Hepatocyte (in vitro differentiated cells): ENCODE results near the gene STX18. TPM values are rescaled to one million over a fixed set of nuclear protein-coding genes. Genes with fewer than 3 reads are reported as not detected.

Experiments used
- DNase-seq: peaks from one replicate; pipeline ENCODE4 v3.0.0-alpha.2; 2016; ENCODE audit warnings: low spot score
- H2AFZ ChIP-seq: fragments of 200-600 bp; sonication (generic); 2 replicates; pipeline ENCODE4 v1.6.0; 2016; ENCODE audit warnings: antibody characterized with exemption, mild to moderate bottlenecking
- H3K27ac ChIP-seq: fragments of 200-600 bp; sonication (generic); 2 replicates; pipeline ENCODE4 v1.5.1; 2016; ENCODE audit warnings: mild to moderate bottlenecking
- H3K27me3 ChIP-seq: fragments of 200-600 bp; sonication (generic); 2 replicates; pipeline ENCODE4 v1.6.1; 2016
- H3K36me3 ChIP-seq: fragments of 200-600 bp; sonication (generic); replicated peaks from 2 replicates; pipeline ENCODE4 v1.5.1; 2016; ENCODE audit warnings: low read depth; ENCODE audit not compliant: insufficient read depth
- H3K4me1 ChIP-seq: fragments of 200-600 bp; sonication (generic); 2 replicates; pipeline ENCODE4 v1.5.1; 2016; ENCODE audit warnings: mild to moderate bottlenecking, moderate library complexity; ENCODE audit not compliant: insufficient read depth
- H3K4me2 ChIP-seq: fragments of 200-600 bp; sonication (generic); 2 replicates; pipeline ENCODE4 v1.6.0; 2016
- H3K4me3 ChIP-seq: fragments of 200-600 bp; sonication (generic); 2 replicates; pipeline ENCODE4 v1.5.1; 2016; ENCODE audit warnings: mild to moderate bottlenecking
- H3K79me2 ChIP-seq: fragments of 200-600 bp; sonication (generic); 2 replicates; pipeline ENCODE4 v1.6.0; 2017; ENCODE audit warnings: mild to moderate bottlenecking
- H3K9me2 ChIP-seq: fragments of 200-600 bp; sonication (generic); replicated peaks from 2 replicates; pipeline ENCODE4 v1.6.0; 2017; ENCODE audit warnings: mild to moderate bottlenecking; ENCODE audit not compliant: insufficient read depth
- H3K9me3 ChIP-seq: fragments of 200-600 bp; sonication (generic); 2 replicates; pipeline ENCODE4 v1.5.1; 2016; ENCODE audit warnings: low read depth, mild to moderate bottlenecking
- H4K20me1 ChIP-seq: fragments of 200-600 bp; sonication (generic); 2 replicates; pipeline ENCODE4 v1.6.0; 2016; ENCODE audit warnings: mild to moderate bottlenecking; ENCODE audit not compliant: insufficient read depth, poor library complexity, severe bottlenecking
- CTCF ChIP-seq: fragments of 200-600 bp; sonication (generic); IDR thresholded peaks from 2 replicates; pipeline ENCODE4 v1.5.1; 2016; ENCODE audit warnings: antibody characterized with exemption, mild to moderate bottlenecking; ENCODE audit not compliant: poor library complexity
- EZH2 ChIP-seq: fragments of 200-600 bp; sonication (generic); IDR thresholded peaks from 2 replicates; pipeline ENCODE4 v1.6.1; 2016; ENCODE audit warnings: antibody characterized with exemption, mild to moderate bottlenecking, borderline replicate concordance
- EZH2phosphoT487 ChIP-seq: fragments of 200-600 bp; sonication (generic); IDR thresholded peaks from one replicate; pipeline ENCODE4 v1.6.1; 2018; ENCODE audit warnings: antibody characterized with exemption, mild to moderate bottlenecking, low read depth, moderate library complexity; ENCODE audit not compliant: unreplicated experiment, severe bottlenecking
- WGBS: methylation state at CpG from one replicate; pipeline ENCODE4 v1.1.6; 2016; ENCODE audit warnings: low lambda C conversion rate; ENCODE audit errors: missing lambda C conversion rate; 5-methylcytosine and 5-hydroxymethylcytosine counted together
- polyA plus RNA-seq: library from polyadenylated mRNA; unstranded; fragments of >200 nt; fragmentation: Nextera tagmentation; extraction: Ambion mirVana; gene quantifications from 2 replicates; pipeline ENCODE4 v1.2.1, GENCODE V29; 2016
- total RNA-seq: library from RNA; depleted of rRNA; stranded (reverse); fragments of >200 nt; gene quantifications from 2 replicates; pipeline ENCODE4 v1.2.3, GENCODE V29; 2014

Gene STX18
- total and polyA plus RNA-seq, 2 experiments from 2014 or later: 32.1 to 54.3 TPM

DNA sequence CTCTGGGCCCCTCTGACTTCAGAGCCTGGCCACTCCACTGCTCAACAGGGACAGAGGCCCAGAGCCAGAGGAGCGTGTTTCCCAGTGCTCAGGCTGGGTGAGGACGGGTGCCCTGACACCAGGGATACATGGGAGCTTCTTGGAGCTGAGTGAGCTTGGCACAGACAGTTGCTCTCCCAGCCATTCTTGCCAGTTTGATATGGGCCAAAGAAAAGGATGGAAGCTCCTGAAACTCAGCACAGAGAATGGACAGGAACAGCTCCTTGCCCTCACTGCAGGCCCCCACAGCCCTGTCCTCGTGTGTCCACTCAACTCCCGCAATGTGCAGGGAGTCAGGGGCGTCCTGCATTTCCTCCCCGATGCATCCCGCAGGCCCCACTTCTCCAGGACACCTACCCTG, 116.2 kb downstream of the STX18 start:
- Histone ChIP-seq H3K79me2 (no peaks in the 10 kb centered on the region), H3K9me3 (no peaks in the 10 kb centered on the region), H3K4me1 (no peaks in the 10 kb centered on the region), H3K27ac (no peak overlapping the region), H4K20me1 (no peaks in the 10 kb centered on the region), H3K4me2 (no peak overlapping the region), H3K36me3 (no peaks in the 10 kb centered on the region), H3K9me2 (no peaks in the 10 kb centered on the region), H3K4me3 (no peak overlapping the region), H3K27me3 (no peaks in the 10 kb centered on the region), H2AFZ (no peak overlapping the region)
- no peak for DNase-seq
- WGBS: 96% methylated on average over 7 of the region's 7 CpGs
- TF ChIP-seq EZH2: no peak
- no peak for TF ChIP-seq CTCF
- TF ChIP-seq EZH2phosphoT487: no peak

DNA sequence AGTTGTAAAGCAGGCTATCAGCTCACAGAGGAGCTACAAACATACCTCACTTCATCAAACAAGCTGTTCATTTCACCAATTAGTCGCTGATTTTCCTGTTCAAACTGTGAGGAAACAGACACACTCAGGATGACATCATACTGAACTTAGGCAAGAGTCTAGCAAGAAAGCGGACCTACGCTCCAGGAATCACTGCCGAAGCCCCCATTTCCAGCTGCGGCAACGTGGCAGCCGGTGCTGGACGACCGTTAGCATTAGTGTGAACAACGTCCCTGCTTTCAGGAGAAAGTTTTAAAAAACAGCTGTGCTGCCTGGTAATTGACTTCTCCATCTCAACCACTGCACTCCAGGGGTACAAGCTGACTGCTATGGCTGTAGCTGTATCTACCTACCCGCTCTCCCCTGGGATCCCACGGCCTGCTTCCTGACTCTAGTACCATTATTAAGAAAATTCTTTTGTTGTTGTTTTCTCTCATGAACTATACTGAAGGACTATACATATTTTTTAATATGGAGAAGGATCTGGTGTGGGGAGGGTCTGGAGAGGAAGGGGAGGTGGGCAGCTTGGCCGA, 116.6 kb downstream of the STX18 start:
- H3K27me3 ChIP-seq: no peaks in the 10 kb centered on the region
- TF ChIP-seq CTCF: no peak
- no peak for TF ChIP-seq EZH2phosphoT487
- no peak for TF ChIP-seq EZH2

DNA sequence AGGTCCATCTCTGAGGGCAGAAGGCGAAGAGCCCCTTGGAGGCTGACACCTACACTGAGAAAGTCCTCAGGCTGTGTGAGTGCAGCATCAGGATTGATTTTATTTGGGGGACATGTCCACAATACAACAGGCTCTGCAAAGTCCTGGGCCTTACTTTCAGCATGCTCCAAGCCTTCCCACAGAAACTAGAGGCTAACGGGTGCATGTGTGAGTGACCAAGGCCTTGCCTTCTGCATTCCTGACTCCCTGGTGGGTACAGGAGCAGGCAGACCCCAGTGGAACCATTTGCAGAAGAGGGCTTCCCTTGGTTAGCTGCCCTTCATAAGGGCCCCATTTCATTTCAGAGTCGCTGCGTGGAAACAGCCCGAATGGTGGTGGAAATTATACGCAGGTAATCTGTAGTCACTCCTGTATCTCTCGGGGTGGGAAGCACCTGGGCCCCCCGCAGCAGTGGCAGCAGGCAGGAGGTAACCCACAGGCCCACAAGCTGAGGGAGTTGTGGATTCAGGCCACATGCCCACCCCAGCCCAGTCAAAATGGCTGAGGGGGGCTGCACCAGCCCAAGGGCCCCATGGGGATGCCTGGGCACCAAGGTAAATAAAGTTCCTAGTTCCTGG, 117.2 kb downstream of the STX18 start:
- Histone ChIP-seq H4K20me1 (no peaks in the 10 kb centered on the region), H2AFZ (no peak overlapping the region), H3K36me3 (no peaks in the 10 kb centered on the region), H3K9me2 (no peaks in the 10 kb centered on the region), H3K27me3 (no peaks in the 10 kb centered on the region), H3K9me3 (no peaks in the 10 kb centered on the region), H3K79me2 (no peaks in the 10 kb centered on the region), H3K27ac (no peak overlapping the region), H3K4me1 (no peaks in the 10 kb centered on the region), H3K4me3 (no peak overlapping the region), H3K4me2 (no peak overlapping the region)
- DNase-seq: no peak
- WGBS: 98% methylated on average over 7 of the region's 8 CpGs
- TF ChIP-seq EZH2 (no peak), EZH2phosphoT487 (no peak), CTCF (no peak)

More for the DNA sequence above, 116.6 kb downstream of the STX18 start:
- no peaks in the 10 kb centered on the region for H3K36me3 ChIP-seq
- WGBS: 93% methylated on average over 13 of the region's 13 CpGs
- H3K9me3 ChIP-seq: no peaks in the 10 kb centered on the region
- H3K9me2 ChIP-seq: no peaks in the 10 kb centered on the region
- H3K27ac ChIP-seq: no peak overlapping the region
- no peaks in the 10 kb centered on the region for H4K20me1 ChIP-seq
- no peak for DNase-seq
- H3K4me1 ChIP-seq: no peaks in the 10 kb centered on the region
- H2AFZ ChIP-seq: no peak overlapping the region
- H3K4me3 ChIP-seq: no peak overlapping the region
- no peak overlapping the region for H3K4me2 ChIP-seq
- no peaks in the 10 kb centered on the region for H3K79me2 ChIP-seq
